GM12891 (cell line): ENCODE data around the gene U2AF2.

Experiments used
- POLR2A ChIP-seq: IDR thresholded peaks from 2 replicates; pipeline ENCODE4 v1.6.1; 2011; ENCODE audit warnings: low read depth, low read length, control low read depth
- POLR2AphosphoS5 ChIP-seq: IDR thresholded peaks from 2 replicates; pipeline ENCODE4 v1.6.1; 2011; ENCODE audit warnings: low read depth, low read length, control low read depth
- TAF1 ChIP-seq: IDR thresholded peaks from 2 replicates; pipeline ENCODE4 v1.6.1; 2011; ENCODE audit warnings: low read depth, low read length, control low read depth

DNA sequence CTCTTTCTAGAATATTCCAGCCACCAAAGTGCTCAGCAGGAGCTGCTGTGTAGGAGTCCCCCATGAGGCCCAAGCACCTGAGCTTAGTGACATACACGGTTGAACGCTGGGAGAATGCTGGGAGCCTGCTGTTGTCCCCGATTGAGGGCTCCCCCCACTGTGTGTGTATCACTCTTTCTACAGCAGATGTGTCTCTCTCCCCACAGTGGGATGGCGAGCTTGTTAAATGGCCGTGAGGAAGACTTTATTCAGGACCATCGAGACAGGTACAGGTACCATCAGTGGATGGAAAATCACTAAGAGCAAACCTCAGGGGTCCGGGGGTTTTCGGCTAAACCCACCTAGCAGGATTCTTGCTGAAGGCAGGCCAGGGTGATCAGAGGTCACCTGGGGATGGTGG is 42.9 kb downstream of the U2AF2 start:
- TF ChIP-seq TAF1 (no peak), POLR2A (no peak), POLR2AphosphoS5 (no peak)
